ENCODE results near the gene NANOS3.

NANOS3 gene

DNA sequence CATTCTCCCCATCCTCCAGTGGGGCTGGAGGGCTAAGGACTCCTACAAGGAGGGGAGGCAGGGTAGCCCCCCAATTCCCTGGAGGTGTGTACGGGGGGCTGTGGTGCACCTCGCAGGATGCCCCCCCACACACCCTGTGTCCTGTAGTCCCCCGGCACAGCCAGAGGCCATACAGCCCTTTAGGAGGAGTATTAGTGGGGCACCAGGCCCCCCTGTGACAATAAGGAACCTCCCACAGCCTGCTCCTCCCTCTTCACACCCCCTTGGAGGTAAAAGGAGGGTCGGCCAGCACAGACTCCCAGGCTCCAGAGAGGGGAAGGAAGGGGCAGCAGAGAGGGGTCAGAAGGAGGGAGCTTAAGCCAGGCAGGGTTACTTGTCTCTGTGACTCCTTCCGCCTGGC is at the start of gene NANOS3:
Gene NANOS3 (plus strand): TSS at position 301 of the 400 bp plus-strand sequence. CDS start 115 bp downstream, outside the sequence.
- no peak for DNase-seq

DNA sequence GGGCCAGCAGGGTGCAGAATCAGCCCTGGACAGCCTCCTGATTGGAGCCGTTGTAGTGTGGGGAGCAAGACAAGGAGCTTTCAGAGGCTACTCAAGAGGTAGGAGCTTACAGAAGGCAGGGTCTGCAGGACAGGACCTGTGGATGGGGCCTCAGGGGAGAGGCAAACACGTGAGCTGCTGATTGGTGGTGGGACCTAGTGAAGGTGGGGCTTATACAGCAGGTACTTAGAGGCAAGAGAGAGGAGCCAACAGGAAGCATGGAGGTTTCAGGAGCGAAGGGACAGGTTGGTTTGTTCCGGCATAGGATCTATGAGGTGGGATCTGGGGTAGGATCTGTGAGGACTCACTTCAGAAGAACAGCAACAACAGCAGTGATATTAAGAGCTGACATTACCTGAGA is 49.3 kb upstream of the NANOS3 start:
- DNase-seq: no peak

GRCh38 chr19:13830114-13830740 is 46.7 kb upstream of the NANOS3 start:
- no peak for DNase-seq

DNA sequence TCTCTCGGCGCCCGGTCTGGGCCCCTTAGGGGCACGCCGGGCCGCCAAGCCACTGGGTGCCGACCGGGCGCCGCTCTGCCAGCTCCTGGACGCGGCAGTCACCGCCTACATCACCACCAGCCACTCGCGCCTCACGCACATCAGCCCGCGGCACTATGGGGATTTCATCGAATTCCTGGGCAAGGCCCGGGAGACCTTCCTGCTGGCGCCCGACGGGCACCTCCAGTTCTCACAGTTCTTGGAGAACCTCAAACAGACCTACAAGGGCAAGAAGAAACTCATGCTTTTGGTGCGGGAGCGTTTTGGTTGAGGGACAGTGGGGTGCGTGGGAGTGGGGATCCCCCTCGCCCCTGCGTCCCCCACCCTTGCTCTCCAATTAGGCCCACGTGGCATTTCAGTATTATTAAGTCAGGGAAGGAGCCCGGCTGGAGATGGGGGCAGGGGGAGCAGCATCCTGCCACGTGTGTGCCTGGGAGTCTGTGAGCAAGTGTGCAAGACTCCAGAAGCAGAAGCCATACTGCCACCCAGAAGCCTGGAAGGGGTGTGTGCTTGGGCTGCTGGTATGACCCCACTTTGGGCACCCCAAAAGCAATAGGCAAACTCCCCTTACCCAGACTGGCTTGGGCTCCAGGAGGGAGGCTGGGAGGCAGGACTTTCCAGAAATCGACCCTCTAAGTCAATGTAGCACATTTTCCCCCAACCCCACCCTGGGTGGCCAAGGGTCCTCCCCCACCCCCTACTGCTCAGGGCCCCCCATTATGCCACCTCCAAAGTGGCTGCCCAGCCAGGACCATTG is 46.0 kb upstream of the NANOS3 start:
- DNase-seq: no peak

DNA sequence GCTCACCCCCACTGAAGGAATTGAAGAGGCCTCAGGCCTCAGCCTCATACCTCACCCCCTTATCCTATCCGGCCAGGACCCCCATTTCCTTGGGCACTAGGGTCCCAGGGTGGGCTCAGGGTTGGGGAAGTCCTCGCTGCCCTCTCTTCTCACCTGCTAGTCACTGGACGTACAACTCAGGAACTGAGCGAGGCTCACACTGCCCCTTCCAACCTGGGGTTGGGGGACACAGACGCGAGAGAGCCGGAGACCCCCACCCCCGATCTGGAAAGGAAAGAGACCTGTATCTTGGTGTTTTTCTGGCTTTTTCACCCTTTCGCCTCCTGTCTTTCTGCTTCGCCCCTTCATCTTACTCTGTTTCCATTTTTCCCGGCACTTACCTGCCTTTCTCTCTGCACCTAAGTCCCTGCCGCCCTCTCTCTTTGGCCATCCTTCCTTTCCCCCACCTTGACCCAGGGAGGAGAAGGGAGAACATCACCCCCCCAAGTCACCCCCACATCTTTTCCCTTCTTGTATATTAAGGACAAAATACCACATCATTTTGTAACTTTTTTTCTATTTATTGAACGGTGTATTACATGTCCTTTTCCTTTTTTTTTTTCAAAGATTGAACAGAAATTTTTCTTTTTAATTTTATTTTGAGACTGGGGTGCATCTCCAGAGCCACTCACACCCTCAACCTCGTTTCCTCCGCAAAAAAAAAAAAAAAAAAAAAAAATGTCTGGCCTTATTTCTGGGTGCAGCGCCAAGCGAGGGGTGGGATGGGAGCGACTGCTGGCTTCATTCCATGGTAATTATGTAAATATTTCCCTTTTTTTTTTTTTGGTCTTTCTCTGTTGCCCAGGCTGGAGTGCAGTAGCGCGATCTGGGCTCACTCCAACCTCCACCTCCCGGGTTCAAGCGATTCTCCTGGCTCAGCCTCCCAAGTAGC is 45.1 kb upstream of the NANOS3 start:
- DNase-seq: no peak

DNA sequence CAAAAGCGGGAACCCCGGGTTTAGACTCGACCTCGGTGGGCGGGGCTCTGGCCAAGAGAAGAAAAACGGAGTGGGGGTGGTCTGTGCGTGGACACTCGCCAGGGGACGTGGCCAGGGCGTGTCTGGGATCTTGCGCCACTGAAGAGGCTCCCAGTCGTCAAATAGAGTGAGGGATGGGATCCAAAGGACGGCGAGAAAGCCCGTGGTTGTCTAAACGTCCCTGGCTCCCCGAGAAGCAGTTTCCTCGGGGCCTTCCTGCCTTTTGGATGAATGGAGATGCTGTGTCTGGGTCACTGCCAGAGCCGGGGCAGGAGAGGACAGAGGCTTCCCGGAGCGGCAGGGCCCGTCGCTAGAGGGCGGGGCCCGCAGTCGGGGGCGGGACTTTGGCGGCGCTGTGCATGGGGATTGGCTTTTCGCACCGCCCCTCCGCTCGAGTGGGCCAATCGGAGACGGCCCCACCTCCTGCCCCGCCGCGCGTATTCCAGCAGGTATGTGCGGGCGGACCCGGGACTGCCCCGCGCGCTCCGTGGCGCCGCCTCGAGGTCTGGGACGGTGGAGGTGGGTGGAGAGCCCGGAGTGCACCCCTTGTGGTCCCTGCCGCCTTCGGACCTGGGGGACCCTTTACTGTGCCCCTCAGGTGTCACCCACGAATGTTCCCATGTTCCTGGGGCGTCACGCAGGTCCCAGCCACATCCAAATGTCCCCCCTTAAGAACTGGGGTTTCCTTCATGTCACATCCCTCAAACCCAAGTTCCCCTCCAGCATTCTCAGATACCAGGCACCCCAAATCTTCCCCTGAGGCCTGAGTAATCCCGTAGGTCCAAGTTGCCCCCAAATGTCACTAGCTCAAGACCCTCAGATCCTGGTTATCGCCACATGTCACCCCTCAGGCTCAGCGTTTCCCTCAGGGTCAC is 43.3 kb upstream of the NANOS3 start:
- peak; percentile 84 for DNase-seq

- no peak for DNase-seq
Measured at GRCh38 chr19:13834244-13835069, 42.5 kb upstream of the NANOS3 start.

DNA sequence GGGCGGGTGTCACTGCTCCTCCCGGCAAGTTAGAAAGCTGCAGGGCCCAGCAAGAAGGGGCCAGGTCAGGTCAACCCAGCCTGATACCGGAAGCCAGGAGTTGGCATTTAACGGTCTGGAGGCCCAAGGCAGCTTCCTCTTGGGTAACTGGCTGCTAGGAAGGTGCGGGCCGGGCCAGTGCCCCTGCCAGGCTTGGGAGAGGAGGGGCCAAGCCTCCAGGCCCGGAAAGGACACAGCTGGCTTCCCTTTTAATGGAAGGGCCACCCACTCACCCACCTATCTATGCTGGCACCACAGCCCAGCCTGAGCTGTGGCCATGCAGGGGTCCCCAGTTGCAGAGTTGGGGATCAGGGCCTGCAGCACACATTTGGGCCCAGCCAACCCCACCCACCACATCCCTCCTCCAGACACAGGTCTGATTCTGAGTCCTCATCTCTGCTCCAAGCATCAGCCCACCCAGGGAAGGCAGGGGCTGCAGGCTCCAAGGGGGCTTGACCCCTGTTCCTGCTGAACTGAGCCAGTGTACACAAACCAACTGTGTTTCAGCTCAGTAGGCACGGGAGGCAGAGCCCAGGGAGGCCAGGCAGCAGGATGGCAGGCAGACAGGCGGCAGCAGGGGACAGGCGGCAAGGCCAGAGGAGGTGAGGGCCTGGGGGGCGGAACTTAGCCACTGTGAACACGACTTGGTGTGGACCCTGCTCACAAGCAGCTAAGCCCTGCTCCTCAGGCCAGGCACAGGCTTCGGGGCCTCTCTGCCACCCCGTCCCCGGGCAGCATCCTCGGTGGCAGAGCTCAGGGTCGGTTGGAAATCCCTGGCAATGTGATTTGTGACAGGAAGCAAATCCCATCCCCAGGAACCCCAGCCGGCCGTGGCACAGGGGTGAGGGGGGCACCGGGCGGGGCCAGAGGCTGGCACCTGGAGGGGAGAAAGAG is 40.9 kb upstream of the NANOS3 start:
- DNase-seq: no peak

DNA sequence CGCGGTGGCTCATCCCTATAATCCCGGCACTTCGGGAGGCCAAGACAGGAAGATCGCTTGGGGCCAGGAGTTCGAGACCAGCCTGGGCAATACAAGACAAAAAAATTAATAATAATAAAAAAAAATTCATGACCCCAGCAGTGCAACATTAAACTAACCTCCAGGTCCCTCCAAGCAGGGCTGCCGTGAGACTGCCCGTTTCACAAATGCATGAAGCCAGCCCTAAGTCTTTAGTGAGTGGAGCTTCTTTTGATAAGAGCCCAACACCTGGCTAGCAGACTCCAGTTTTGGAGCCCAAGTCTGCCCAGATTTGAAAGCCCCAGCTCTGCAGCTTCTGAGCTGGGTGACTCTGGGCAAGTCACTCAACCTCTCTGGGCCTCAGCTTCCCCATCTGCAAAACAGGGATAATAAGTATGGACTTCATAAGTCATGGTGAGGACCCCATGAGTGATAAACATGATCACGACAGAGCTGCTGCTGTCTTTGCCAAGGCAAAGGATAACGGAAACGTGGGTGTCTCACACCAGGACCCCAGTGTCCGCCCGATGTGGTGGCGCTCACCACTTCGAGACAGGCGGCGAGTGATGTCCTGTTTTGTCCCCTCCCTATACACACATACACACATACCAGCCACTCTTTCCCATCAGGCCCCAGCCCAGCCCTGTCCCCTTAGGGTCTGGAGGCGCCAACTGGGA is 38.4 kb upstream of the NANOS3 start:
- DNase-seq: no peak

DNA sequence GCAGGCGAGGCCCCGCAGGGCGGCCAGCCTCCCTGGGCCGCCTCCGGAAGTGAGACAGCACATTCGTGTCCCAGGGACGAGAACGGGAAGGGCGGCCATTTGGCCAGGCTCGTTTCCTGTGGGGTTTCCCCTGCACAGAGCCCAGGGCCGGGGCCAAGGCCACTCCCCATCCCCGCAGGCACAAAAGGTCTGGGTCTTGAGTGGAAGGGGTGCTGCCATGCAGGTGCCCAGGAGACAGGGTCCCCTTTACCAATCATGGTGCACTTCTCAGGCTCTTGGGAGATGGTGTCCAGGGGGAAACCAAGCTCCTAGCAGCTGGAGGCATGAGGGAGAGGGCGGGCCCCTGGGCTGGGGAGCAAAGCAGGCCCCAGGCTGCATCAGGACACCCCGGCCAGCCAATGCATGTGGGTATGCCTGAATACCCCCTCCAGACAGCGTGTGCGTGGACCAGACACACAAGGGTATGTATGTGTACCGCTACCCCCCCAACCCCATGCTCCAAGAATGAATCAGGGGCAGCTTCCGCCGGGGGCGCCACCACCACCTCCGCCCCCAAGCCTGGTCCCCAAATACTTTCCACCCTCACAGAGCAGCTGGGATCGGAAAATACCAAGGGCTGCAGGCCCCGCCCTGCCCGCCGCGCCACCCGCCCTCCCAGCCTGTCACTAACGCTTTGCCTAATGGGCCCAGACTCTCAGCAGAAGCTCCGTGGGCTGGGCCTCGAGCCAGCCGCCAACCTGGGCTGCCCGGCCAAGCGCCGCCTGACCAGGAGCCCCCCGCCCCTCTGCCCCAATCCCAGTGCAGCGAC is 37.6 kb upstream of the NANOS3 start:
- no peak for DNase-seq

DNA sequence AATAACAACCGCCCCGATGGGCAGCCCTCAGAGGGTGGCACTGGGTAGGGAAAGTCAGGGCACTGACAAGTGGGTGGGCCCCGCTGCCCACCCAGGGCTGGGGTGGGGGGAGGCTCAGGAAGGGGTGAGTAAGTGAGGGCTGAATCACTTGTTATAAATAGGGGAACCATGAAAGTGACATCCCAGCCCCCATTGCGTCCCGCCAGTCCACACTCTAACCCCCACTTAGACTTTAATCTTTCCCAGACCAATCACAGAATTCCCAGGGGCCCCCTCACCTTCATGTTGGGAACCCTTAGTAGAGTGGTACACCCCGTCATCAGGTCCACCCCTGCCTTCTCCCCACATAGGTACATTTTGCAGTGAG is 37.0 kb upstream of the NANOS3 start:
- no peak for DNase-seq

DNA sequence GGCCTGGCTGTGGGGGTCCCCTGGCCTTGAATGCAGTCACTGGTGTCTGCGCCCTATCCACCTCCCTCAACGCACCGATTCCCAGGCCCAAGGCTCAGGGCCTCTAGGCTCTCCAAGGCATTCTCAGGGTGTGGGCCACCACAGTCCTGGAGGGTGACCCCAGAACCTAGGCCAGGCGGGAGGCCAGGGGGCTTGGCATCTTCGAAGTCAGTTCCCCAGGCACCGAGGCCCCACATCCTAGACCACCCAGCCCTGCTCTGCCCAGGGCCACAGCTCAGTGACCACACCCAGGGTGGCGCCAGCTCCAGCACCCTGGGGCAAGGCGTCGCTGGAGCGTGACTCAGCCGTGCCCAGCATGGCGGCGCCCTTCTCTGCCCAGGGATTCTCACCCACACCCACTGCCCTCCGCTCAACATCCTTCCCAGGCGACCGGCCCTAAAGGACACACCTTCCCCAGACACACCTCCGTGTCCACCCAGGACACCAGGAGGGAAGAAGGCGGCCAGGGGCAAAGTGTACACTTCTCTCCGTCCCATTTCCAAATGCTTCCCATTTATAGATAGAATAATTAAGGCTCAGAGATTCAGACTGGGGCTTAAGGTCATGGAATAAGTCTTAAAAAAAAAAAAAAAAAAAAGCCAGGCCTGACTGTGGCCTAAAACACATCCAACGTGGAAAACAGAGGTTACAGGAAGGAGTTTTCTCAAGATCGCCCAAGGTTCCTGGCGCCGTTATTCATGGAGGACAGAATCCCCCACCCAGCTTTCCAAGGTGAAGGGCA is 36.4 kb upstream of the NANOS3 start:
- DNase-seq: no peak

GRCh38 chr19:13841086-13841961 is 35.6 kb upstream of the NANOS3 start:
- DNase-seq: no peak

DNA sequence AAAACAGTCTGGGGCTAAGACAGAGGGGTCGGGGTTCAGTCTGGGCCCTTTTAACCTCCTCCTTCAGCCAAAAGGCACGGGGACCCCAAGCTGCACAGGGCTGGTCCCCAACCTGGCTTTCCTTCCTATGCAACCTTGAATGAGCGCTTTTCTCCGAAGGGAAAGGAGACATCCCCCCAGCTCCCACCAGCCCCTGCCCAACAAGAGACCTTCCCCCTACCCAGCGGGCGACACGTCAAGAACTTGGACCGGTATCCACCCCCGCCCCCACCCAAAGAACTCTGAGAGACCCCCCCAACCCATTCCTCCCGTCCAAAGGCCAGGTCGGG is 35.0 kb upstream of the NANOS3 start:
- no peak for DNase-seq

- DNase-seq: no peak
Measured at GRCh38 chr19:13842291-13843103, 34.4 kb upstream of the NANOS3 start.

Data from NCI-H1105 (cell line).